Stimulated activated CD4-positive, alpha-beta T cell treated with anti-CD3 and anti-CD28 coated beads, Interleukin-2, amount 100 ng/mL, for 48 hours (primary cell): ENCODE results near the gene SIRPB1.
A peak's percentile ranks its signal among the peaks of the same experiment; 100 is the strongest.
"Not testable (repeated sequence)": the region's sequence is repeated elsewhere in the genome, so short reads cannot be mapped to it uniquely, and the experiment has no call there.

Source experiments
- DNase-seq, 2 donors: peaks; one replicate each; pipeline ENCODE4 v3.0.0-alpha.2; 2020

SIRPB1 gene

GRCh38 chr20:1635291-1635979 lies 15.6 kb upstream of the SIRPB1 start:
- no peak for DNase-seq

- no peak for DNase-seq
These were observed 13.7 kb upstream of the SIRPB1 start for GRCh38 chr20:1633535-1633934.

GRCh38 chr20:1632178-1632577 lies 12.4 kb upstream of the SIRPB1 start:
- peak; percentile 31 to 33 for DNase-seq

- DNase-seq = no peak
These were observed 11.7 kb upstream of the SIRPB1 start for GRCh38 chr20:1631309-1632151.

- DNase-seq = no peak
These were observed 10.4 kb upstream of the SIRPB1 start for GRCh38 chr20:1630186-1630585.

GRCh38 chr20:1629321-1629720 lies 9.5 kb upstream of the SIRPB1 start:
- no peak for DNase-seq

- no peak for DNase-seq
These were observed 8.8 kb upstream of the SIRPB1 start for GRCh38 chr20:1628621-1629020.

GRCh38 chr20:1627200-1627550 lies 7.4 kb upstream of the SIRPB1 start:
- DNase-seq = no peak

GRCh38 chr20:1626528-1627199 lies 6.9 kb upstream of the SIRPB1 start:
- no peak for DNase-seq

- no peak for DNase-seq
These were observed 5.4 kb upstream of the SIRPB1 start for GRCh38 chr20:1625083-1625690.

- DNase-seq = no peak
These were observed 3.8 kb upstream of the SIRPB1 start for GRCh38 chr20:1623501-1624205.

GRCh38 chr20:1622450-1622849 lies 2.6 kb upstream of the SIRPB1 start:
- DNase-seq = no peak

GRCh38 chr20:1621316-1621715 lies 1.5 kb upstream of the SIRPB1 start:
- DNase-seq = no peak

- DNase-seq = no peak
These were observed 762 bp downstream of the SIRPB1 start for GRCh38 chr20:1618954-1619540.

- no peak for DNase-seq
These were observed 1.3 kb downstream of the SIRPB1 start for GRCh38 chr20:1618479-1618878.

GRCh38 chr20:1616858-1617434 lies 2.9 kb downstream of the SIRPB1 start:
- DNase-seq = no peak

- DNase-seq = not testable (repeated sequence)
These were observed 9.4 kb downstream of the SIRPB1 start for GRCh38 chr20:1610404-1610803.

GRCh38 chr20:1608678-1609347 lies 11.0 kb downstream of the SIRPB1 start:
- not testable (repeated sequence) for DNase-seq

- DNase-seq = no peak
These were observed 19.1 kb downstream of the SIRPB1 start for GRCh38 chr20:1600736-1601135.

- DNase-seq = no peak
These were observed 24.5 kb downstream of the SIRPB1 start for GRCh38 chr20:1595333-1595732.
